GM23338 (cell line): ENCODE measurements around the gene ABL1.

ENCODE experiments used
- CREB1 ChIP-seq: fragments of 250-450 bp; sonication (Bioruptor Pico); IDR thresholded peaks from 2 replicates; pipeline ENCODE4 v1.5.0; 2020; ENCODE audit warnings: low read depth, mild to moderate bottlenecking, moderate library complexity
- EZH2 ChIP-seq: fragments of 200-600 bp; sonication (generic); IDR thresholded peaks from one replicate; pipeline ENCODE4 v1.8.0; 2017; ENCODE audit warnings: antibody characterized with exemption, mild to moderate bottlenecking, low read depth; ENCODE audit not compliant: unreplicated experiment
- EZH2phosphoT487 ChIP-seq: fragments of 200-600 bp; sonication (generic); IDR thresholded peaks from one replicate; pipeline ENCODE4 v1.8.1; 2018; ENCODE audit warnings: antibody characterized with exemption; ENCODE audit not compliant: unreplicated experiment
- JUNB ChIP-seq: IDR thresholded peaks from one replicate; pipeline ENCODE4 v1.6.1; 2016; ENCODE audit warnings: antibody characterized with exemption; ENCODE audit not compliant: unreplicated experiment
- NANOG ChIP-seq: IDR thresholded peaks from 2 replicates; pipeline ENCODE4 v1.6.1; 2016; ENCODE audit warnings: antibody characterized with exemption, borderline replicate concordance
- POLR2AphosphoS5 ChIP-seq: IDR thresholded peaks from 2 replicates; pipeline ENCODE4 v1.6.1; 2016; ENCODE audit warnings: antibody characterized with exemption, low read depth
- STAT1 ChIP-seq: IDR thresholded peaks from one replicate; pipeline ENCODE4 v1.6.1; 2016; ENCODE audit warnings: antibody characterized with exemption; ENCODE audit not compliant: unreplicated experiment
- ZNF114 ChIP-seq: fragments of 250-450 bp; sonication (Bioruptor Pico); IDR thresholded peaks from 2 replicates; pipeline ENCODE4 v1.5.0; 2020; ENCODE audit warnings: mild to moderate bottlenecking, moderate library complexity
- ZNF331 ChIP-seq: fragments of 250-450 bp; sonication (Bioruptor Pico); IDR thresholded peaks from 2 replicates; pipeline ENCODE4 v1.5.0; 2020; ENCODE audit warnings: low read depth, mild to moderate bottlenecking, moderate library complexity
- TF ChIP-seq, protein P1 (sequence below), 2 experiments: fragments of 200-600 bp in 1 of 2; sonication (generic) in 1 of 2; conservative IDR thresholded peaks; 2 replicates each; pipeline versions ENCODE4 v1.5.1 to v1.6.1; 2016 to 2017; ENCODE audit warnings: antibody characterized with exemption in 2 of 2, low read depth in 2 of 2, mild to moderate bottlenecking in 2 of 2, moderate library complexity in 1 of 2
- TF ChIP-seq, protein P2 (sequence below): IDR thresholded peaks from 2 replicates; pipeline ENCODE4 v1.6.1; 2016; ENCODE audit warnings: antibody characterized with exemption
- TF ChIP-seq, protein P3 (sequence below): IDR thresholded peaks from one replicate; pipeline ENCODE4 v1.6.1; 2018; ENCODE audit warnings: antibody characterized with exemption; ENCODE audit not compliant: unreplicated experiment
- TF ChIP-seq, protein P4 (sequence below): fragments of 250-450 bp; sonication (Bioruptor Pico); IDR thresholded peaks from 2 replicates; pipeline ENCODE4 v1.5.0; 2020; ENCODE audit warnings: mild to moderate bottlenecking, moderate library complexity

DNA sequence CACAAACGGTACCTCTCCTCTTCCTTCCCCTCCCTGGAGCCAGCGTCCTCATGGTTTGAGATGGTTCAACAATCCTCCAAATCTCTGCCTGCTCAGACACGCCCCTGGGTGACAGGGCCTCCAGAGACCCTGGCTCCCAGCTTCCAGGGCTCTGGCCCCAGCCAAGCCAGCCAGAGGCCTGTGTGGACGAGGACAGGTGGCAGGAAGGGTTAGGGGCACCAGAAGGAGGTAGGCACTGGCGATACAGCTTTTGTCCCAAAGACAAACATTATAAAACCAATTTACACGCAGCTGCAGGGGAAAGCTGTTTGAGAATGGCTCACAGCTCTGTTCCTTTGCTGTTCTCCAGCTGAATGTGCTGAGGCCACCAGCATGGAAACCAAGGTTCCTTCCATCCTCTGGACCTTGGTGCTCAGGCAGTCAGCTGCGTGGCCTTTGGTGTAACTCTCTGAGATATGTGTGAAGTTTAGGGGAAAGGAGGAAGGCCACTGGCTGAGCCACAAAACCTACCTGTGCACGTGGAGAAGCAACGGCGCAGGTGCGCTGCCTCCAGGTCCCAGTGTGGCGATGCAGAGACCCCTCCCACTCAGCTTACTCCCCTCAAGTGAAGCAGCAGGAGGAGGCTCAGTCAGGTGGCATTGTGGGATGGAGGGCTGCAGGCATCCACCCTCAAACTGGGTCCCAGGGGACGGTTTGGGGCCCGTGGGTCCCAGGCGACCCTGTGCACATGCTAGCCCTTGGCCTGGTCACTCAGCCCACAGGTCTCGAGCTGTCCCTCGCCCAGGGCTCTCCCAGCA lies 65.8 kb downstream of the ABL1 start:
- TF ChIP-seq EZH2 (no peak), ZNF331 (CRISPR knock-in tag) (no peak), POLR2AphosphoS5 (no peak), NANOG (no peak), EZH2phosphoT487 (no peak), JUNB (no peak), CREB1 (CRISPR knock-in tag) (no peak), ZNF114 (CRISPR knock-in tag) (no peak), STAT1 (no peak)
- TF ChIP-seq, protein P1, sequence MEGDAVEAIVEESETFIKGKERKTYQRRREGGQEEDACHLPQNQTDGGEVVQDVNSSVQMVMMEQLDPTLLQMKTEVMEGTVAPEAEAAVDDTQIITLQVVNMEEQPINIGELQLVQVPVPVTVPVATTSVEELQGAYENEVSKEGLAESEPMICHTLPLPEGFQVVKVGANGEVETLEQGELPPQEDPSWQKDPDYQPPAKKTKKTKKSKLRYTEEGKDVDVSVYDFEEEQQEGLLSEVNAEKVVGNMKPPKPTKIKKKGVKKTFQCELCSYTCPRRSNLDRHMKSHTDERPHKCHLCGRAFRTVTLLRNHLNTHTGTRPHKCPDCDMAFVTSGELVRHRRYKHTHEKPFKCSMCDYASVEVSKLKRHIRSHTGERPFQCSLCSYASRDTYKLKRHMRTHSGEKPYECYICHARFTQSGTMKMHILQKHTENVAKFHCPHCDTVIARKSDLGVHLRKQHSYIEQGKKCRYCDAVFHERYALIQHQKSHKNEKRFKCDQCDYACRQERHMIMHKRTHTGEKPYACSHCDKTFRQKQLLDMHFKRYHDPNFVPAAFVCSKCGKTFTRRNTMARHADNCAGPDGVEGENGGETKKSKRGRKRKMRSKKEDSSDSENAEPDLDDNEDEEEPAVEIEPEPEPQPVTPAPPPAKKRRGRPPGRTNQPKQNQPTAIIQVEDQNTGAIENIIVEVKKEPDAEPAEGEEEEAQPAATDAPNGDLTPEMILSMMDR (conservative IDR thresholded peaks at IDR 0.05; ENCODE audit: low read depth in 2 of 2) = no peak
- TF ChIP-seq, protein P2, sequence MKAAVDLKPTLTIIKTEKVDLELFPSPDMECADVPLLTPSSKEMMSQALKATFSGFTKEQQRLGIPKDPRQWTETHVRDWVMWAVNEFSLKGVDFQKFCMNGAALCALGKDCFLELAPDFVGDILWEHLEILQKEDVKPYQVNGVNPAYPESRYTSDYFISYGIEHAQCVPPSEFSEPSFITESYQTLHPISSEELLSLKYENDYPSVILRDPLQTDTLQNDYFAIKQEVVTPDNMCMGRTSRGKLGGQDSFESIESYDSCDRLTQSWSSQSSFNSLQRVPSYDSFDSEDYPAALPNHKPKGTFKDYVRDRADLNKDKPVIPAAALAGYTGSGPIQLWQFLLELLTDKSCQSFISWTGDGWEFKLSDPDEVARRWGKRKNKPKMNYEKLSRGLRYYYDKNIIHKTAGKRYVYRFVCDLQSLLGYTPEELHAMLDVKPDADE = no peak
- TF ChIP-seq, protein P3, sequence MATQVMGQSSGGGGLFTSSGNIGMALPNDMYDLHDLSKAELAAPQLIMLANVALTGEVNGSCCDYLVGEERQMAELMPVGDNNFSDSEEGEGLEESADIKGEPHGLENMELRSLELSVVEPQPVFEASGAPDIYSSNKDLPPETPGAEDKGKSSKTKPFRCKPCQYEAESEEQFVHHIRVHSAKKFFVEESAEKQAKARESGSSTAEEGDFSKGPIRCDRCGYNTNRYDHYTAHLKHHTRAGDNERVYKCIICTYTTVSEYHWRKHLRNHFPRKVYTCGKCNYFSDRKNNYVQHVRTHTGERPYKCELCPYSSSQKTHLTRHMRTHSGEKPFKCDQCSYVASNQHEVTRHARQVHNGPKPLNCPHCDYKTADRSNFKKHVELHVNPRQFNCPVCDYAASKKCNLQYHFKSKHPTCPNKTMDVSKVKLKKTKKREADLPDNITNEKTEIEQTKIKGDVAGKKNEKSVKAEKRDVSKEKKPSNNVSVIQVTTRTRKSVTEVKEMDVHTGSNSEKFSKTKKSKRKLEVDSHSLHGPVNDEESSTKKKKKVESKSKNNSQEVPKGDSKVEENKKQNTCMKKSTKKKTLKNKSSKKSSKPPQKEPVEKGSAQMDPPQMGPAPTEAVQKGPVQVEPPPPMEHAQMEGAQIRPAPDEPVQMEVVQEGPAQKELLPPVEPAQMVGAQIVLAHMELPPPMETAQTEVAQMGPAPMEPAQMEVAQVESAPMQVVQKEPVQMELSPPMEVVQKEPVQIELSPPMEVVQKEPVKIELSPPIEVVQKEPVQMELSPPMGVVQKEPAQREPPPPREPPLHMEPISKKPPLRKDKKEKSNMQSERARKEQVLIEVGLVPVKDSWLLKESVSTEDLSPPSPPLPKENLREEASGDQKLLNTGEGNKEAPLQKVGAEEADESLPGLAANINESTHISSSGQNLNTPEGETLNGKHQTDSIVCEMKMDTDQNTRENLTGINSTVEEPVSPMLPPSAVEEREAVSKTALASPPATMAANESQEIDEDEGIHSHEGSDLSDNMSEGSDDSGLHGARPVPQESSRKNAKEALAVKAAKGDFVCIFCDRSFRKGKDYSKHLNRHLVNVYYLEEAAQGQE = no peak
- TF ChIP-seq, protein P4, sequence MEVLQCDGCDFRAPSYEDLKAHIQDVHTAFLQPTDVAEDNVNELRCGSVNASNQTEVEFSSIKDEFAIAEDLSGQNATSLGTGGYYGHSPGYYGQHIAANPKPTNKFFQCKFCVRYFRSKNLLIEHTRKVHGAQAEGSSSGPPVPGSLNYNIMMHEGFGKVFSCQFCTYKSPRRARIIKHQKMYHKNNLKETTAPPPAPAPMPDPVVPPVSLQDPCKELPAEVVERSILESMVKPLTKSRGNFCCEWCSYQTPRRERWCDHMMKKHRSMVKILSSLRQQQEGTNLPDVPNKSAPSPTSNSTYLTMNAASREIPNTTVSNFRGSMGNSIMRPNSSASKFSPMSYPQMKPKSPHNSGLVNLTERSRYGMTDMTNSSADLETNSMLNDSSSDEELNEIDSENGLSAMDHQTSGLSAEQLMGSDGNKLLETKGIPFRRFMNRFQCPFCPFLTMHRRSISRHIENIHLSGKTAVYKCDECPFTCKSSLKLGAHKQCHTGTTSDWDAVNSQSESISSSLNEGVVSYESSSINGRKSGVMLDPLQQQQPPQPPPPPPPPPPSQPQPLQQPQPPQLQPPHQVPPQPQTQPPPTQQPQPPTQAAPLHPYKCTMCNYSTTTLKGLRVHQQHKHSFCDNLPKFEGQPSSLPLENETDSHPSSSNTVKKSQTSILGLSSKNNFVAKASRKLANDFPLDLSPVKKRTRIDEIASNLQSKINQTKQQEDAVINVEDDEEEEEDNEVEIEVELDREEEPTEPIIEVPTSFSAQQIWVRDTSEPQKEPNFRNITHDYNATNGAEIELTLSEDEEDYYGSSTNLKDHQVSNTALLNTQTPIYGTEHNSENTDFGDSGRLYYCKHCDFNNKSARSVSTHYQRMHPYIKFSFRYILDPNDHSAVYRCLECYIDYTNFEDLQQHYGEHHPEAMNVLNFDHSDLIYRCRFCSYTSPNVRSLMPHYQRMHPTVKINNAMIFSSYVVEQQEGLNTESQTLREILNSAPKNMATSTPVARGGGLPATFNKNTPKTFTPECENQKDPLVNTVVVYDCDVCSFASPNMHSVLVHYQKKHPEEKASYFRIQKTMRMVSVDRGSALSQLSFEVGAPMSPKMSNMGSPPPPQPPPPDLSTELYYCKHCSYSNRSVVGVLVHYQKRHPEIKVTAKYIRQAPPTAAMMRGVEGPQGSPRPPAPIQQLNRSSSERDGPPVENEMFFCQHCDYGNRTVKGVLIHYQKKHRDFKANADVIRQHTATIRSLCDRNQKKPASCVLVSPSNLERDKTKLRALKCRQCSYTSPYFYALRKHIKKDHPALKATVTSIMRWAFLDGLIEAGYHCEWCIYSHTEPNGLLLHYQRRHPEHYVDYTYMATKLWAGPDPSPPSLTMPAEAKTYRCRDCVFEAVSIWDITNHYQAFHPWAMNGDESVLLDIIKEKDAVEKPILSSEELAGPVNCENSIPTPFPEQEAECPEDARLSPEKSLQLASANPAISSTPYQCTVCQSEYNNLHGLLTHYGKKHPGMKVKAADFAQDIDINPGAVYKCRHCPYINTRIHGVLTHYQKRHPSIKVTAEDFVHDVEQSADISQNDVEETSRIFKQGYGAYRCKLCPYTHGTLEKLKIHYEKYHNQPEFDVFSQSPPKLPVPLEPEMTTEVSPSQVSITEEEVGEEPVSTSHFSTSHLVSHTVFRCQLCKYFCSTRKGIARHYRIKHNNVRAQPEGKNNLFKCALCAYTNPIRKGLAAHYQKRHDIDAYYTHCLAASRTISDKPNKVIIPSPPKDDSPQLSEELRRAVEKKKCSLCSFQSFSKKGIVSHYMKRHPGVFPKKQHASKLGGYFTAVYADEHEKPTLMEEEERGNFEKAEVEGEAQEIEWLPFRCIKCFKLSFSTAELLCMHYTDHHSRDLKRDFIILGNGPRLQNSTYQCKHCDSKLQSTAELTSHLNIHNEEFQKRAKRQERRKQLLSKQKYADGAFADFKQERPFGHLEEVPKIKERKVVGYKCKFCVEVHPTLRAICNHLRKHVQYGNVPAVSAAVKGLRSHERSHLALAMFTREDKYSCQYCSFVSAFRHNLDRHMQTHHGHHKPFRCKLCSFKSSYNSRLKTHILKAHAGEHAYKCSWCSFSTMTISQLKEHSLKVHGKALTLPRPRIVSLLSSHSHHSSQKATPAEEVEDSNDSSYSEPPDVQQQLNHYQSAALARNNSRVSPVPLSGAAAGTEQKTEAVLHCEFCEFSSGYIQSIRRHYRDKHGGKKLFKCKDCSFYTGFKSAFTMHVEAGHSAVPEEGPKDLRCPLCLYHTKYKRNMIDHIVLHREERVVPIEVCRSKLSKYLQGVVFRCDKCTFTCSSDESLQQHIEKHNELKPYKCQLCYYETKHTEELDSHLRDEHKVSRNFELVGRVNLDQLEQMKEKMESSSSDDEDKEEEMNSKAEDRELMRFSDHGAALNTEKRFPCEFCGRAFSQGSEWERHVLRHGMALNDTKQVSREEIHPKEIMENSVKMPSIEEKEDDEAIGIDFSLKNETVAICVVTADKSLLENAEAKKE (CRISPR knock-in tag) = no peak
